Activated CD8-positive, alpha-beta memory T cell treated with anti-CD3 and anti-CD28 coated beads for 48 hours (primary cell): ENCODE results near the gene ZNF451.

Experiments used
- DNase-seq, 3 experiments: peaks; one replicate each; pipeline ENCODE4 v3.0.0-alpha.2; 2020; ENCODE audit warnings: low read depth in 2 of 3, low spot score in 2 of 3

The ZNF451 gene

GRCh38 chr6:57147401-57147800 is 57.4 kb downstream of the ZNF451 start:
- no peak for DNase-seq

DNA sequence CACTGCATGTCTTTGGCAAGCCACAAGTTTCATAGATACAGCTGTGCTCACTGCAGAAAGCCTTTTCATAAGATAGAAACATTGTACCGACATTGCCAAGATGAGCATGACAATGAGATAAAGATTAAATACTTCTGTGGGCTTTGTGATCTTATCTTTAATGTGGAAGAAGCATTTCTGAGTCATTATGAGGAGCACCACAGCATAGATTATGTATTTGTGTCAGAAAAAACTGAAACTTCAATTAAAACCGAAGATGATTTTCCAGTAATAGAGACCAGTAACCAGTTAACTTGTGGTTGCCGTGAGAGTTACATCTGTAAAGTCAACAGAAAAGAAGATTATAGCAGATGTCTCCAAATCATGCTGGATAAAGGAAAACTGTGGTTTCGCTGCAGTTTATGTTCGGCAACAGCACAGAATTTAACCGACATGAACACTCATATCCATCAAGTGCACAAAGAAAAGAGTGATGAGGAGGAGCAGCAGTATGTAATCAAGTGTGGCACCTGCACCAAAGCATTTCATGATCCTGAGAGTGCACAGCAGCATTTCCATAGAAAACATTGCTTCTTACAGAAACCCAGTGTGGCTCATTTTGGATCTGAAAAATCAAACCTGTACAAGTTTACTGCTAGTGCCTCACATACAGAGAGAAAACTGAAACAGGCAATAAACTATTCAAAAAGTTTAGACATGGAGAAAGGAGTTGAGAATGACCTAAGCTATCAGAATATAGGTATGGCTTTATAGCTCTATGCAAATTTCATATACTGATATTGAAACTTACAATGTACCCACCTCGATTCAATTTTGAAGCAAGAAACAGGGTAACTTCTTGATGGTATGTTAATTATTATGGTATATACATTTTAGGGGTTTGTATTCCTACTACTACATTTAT is 58.2 kb downstream of the ZNF451 start:
- no peak for DNase-seq

DNA sequence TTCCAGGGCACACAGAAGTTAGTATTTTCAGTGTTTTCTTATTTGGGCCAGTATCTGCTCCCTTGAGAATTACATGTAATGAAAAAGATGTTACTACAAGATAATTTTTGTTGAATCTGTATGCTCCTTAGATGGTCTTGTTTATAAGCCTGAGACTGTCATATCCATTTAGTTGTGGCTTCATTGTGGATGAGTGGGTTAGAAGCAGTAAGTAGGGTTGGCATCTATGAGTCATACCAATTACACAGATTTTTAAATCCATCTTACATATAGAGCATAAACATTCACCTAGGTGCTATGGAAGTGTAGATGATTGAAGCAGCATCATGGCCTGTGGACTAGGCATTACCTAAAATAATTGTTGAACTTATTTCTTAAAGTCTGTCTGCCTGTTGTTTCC is 68.7 kb downstream of the ZNF451 start:
- DNase-seq, result no peak

- DNase-seq, result no peak
These were observed 69.1 kb downstream of the ZNF451 start for GRCh38 chr6:57159127-57159526.

GRCh38 chr6:57162028-57162427 is 72.0 kb downstream of the ZNF451 start:
- DNase-seq, result no peak

- no peak for DNase-seq
These were observed 72.5 kb downstream of the ZNF451 start for GRCh38 chr6:57162516-57162915.

DNA sequence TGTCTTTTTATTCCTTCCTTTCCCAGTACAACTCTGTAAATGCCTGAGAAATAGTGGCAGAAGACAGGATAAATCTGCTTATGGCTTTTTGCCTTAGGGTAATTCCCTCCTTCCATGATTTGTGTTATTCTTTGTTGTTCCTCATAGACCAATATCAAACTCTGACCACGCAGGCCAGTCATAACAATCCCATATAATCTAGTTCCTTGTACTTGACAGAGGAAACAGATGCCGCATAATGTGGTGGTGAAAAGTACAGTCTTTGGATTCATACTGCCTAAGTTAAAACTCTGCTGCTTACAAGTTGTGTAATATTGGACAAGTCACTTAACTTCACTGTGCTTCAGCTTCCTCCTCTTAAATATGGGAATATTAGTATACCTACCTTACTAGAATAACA is 74.0 kb downstream of the ZNF451 start:
- no peak for DNase-seq

- DNase-seq, result no peak
These were observed 75.1 kb downstream of the ZNF451 start for GRCh38 chr6:57165080-57165479.

DNA sequence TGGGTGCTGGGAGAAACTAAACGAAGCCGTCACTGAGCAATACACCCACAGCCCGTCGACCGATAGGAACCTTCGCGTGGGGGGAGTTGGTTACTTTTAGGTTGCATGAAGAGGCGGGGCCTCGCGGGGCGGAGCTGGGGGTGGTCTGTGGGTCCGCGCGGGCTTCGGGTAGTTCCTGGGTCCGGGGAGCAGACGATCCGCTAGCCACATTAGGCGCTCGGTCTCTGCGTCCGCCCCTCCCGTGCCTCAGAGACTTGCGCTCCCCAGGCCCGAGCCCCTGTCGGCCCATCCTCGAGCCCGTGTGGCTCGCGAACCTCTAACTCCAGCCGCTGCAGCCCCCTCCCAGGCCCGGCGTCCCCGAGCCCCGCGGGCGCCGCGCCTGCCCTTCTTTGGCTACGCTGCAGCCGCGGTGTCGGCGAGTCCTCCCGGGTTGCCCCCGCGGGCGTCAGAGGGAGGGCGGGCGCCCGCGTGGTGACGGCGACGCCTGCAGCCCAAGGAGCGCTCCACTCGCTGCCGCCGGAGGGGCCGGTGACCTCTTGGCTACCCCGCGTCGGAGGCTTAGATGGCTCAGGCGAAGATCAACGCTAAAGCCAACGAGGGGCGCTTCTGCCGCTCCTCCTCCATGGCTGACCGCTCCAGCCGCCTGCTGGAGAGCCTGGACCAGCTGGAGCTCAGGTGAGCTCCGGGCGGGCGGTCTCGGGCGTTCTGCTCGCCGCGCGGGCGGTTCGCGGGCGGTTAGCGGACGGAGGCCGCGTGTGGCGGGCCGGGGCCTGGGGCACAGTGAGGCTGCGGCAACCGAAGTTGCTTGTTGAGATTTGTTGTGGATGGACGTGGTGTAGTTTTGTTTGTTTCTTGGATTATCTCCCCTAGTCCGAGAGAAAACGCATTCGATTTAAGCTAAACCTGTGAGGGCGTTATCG is 82.4 kb downstream of the ZNF451 start, which contains the start of gene BAG2:
Gene BAG2, plus strand, starts transcription at position 191 of the 920 bp plus-strand sequence. Its CDS starts 372 bp downstream, at position 563.
- peak; percentile 78 to 82 (median 80) for DNase-seq

- no peak for DNase-seq
These were observed 83.3 kb downstream of the ZNF451 start for GRCh38 chr6:57173056-57173885.

GRCh38 chr6:57173886-57174510 is 84.0 kb downstream of the ZNF451 start:
- no peak for DNase-seq

- DNase-seq, result no peak
These were observed 84.5 kb downstream of the ZNF451 start for GRCh38 chr6:57174511-57174907.

GRCh38 chr6:57177545-57178265 is 87.7 kb downstream of the ZNF451 start:
- no peak for DNase-seq

DNA sequence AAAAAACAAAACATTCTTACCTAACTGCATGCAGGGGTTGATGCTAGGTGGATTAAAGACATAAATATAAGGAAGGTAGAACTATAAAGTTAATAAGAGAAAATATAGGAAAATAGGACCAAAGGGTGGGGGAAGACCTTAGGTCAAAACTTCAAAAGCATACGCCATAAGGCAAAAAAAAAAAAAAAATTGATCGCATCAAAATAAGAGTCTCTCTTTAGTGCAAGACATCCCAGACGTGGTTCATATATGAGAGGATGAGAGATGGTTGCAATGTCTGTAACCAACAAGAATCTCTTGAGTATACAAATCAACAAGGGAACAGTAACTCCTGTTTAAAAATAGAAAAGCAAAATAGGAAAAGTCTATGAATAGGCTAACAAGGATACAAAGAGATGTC is 90.6 kb downstream of the ZNF451 start:
- no peak for DNase-seq

DNA sequence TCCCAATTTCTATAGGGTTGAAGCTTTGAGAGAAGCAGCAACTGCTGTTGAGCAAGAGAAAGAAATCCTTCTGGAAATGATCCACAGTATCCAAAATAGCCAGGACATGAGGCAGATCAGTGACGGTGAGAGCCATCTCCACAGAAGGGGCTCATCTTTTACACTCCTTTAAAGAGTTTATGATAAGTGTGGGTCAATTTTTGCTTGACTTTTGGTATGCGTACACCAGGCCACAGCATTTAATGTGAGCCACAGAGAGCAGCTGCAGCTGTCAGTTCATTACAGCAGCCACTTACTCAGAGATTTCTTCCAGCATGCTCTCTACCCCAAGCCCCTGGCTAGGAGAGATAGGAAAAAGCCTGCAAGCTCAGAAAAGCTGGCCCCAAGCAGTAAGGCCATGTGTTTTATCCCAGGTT is 92.0 kb downstream of the ZNF451 start:
- DNase-seq, result no peak

GRCh38 chr6:57183336-57183735 is 93.3 kb downstream of the ZNF451 start:
- no peak for DNase-seq

- no peak for DNase-seq
These were observed 100.2 kb downstream of the ZNF451 start for GRCh38 chr6:57190140-57190539.

DNA sequence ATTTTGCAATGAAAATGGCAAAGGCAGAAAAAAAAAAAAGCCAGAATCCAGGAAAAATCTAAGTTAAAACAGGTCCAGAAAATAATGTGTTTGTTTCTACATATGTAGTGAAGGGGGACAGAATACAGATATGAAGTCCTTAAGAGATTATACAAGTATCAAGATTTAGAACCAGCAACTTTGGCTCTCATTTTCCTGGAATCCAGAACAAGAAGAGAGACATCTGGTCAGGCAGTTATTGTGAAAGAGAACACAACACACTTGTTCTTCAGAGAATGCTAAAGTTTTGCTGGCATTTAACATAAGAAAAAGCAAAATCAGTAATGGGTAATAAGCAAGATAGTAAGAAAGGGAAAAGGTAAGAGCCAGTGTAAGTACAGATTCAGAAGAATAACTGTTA is 103.2 kb downstream of the ZNF451 start:
- no peak for DNase-seq

GRCh38 chr6:57195457-57195856 is 105.5 kb downstream of the ZNF451 start:
- DNase-seq, result no peak
